ENCODE results near the gene SEBOX.

Gene SEBOX

GRCh38 chr17:28364665-28365363, at the start of gene SEBOX:
TSS of gene SEBOX (minus strand) at chr17:28365199. CDS start at chr17:28365151, 48 bp downstream.
- no peak for TF ChIP-seq POLR2A (IDR thresholded peaks at IDR 0.05; ENCODE audit: low read depth, low read length)
- FAIRE-seq (no peak), DNase-seq (ENCODE audit: insufficient read length, low spot score) (no peak)

- DNase-seq (ENCODE audit: insufficient read length, low spot score) = no peak
- no peak for TF ChIP-seq POLR2A (IDR thresholded peaks at IDR 0.05; ENCODE audit: low read depth, low read length)
- FAIRE-seq = no peak
Observed at GRCh38 chr17:28413804-28414203, 48.8 kb upstream of the SEBOX start.

- DNase-seq (ENCODE audit: insufficient read length, low spot score) (no peak), FAIRE-seq (no peak)
- no peak for TF ChIP-seq POLR2A (IDR thresholded peaks at IDR 0.05; ENCODE audit: low read depth, low read length)
Observed at GRCh38 chr17:28412099-28412498, 47.1 kb upstream of the SEBOX start.

- FAIRE-seq = no peak
- DNase-seq (ENCODE audit: insufficient read length, low spot score) = no peak
Observed at GRCh38 chr17:28407974-28408306, 42.9 kb upstream of the SEBOX start.

GRCh38 chr17:28407130-28407973, 42.4 kb upstream of the SEBOX start:
- TF ChIP-seq POLR2A (IDR thresholded peaks at IDR 0.05; ENCODE audit: low read depth, low read length) = no peak
- FAIRE-seq (no peak), DNase-seq (ENCODE audit: insufficient read length, low spot score) (no peak)

More at GRCh38 chr17:28407974-28408306, 42.9 kb upstream of the SEBOX start:
- no peak for TF ChIP-seq POLR2A (IDR thresholded peaks at IDR 0.05; ENCODE audit: low read depth, low read length)

- DNase-seq (ENCODE audit: insufficient read length, low spot score) (no peak), FAIRE-seq (no peak)
- no peak for TF ChIP-seq POLR2A (IDR thresholded peaks at IDR 0.05; ENCODE audit: low read depth, low read length)
Observed at GRCh38 chr17:28406473-28406814, 41.4 kb upstream of the SEBOX start.

GRCh38 chr17:28405632-28406472, 40.9 kb upstream of the SEBOX start, which contains the start of gene SLC46A1:
TSS of gene SLC46A1 (minus strand) at chr17:28406212. CDS start at chr17:28406114, 98 bp downstream.
- DNase-seq (ENCODE audit: insufficient read length, low spot score) (peak; percentile 26), FAIRE-seq (no peak)
- peak; percentile 33; the same call in 1 of the 2 replicates for TF ChIP-seq POLR2A (IDR thresholded peaks at IDR 0.05; ENCODE audit: low read depth, low read length)

- no peak for FAIRE-seq
Observed at GRCh38 chr17:28404812-28405570, 40.0 kb upstream of the SEBOX start.

GRCh38 chr17:28404461-28404811, 39.4 kb upstream of the SEBOX start:
- DNase-seq (ENCODE audit: insufficient read length, low spot score) = no peak
- no peak for FAIRE-seq
- TF ChIP-seq POLR2A (IDR thresholded peaks at IDR 0.05; ENCODE audit: low read depth, low read length) = no peak

More at GRCh38 chr17:28404812-28405570, 40.0 kb upstream of the SEBOX start:
- TF ChIP-seq POLR2A (IDR thresholded peaks at IDR 0.05; ENCODE audit: low read depth, low read length) = no peak
- no peak for DNase-seq (ENCODE audit: insufficient read length, low spot score)

GRCh38 chr17:28404007-28404406, 39.0 kb upstream of the SEBOX start:
- no peak for DNase-seq (ENCODE audit: insufficient read length, low spot score)
- TF ChIP-seq POLR2A (IDR thresholded peaks at IDR 0.05; ENCODE audit: low read depth, low read length) = no peak
- no peak for FAIRE-seq

- no peak for DNase-seq (ENCODE audit: insufficient read length, low spot score)
- TF ChIP-seq POLR2A (IDR thresholded peaks at IDR 0.05; ENCODE audit: low read depth, low read length) = no peak
- no peak for FAIRE-seq
Observed at GRCh38 chr17:28402844-28403243, 37.8 kb upstream of the SEBOX start.

- DNase-seq (ENCODE audit: insufficient read length, low spot score) (no peak), FAIRE-seq (no peak)
- TF ChIP-seq POLR2A (IDR thresholded peaks at IDR 0.05; ENCODE audit: low read depth, low read length) = no peak
Observed at GRCh38 chr17:28402224-28402630, 37.2 kb upstream of the SEBOX start.

- DNase-seq (ENCODE audit: insufficient read length, low spot score) (no peak), FAIRE-seq (no peak)
- TF ChIP-seq POLR2A (IDR thresholded peaks at IDR 0.05; ENCODE audit: low read depth, low read length) = no peak
Observed at GRCh38 chr17:28399808-28400207, 34.8 kb upstream of the SEBOX start.
